Colon (tissue), 2 donors: ENCODE data around the gene GUCA2B.

Experiments used
- FAIRE-seq: peaks from 2 replicates; lab custom pipeline; 2012; peaks lifted over from hg19 to GRCh38; lab: Jason Lieb, UNC
- donor health status: control.
- donor health status: control.

GUCA2B gene

GRCh38 chr1:42168391-42168670 is 15.1 kb downstream of the GUCA2B start:
- no peak for FAIRE-seq

- FAIRE-seq: no peak
These were observed 15.6 kb downstream of the GUCA2B start for GRCh38 chr1:42168763-42169162.

- FAIRE-seq: no peak
These were observed 17.8 kb downstream of the GUCA2B start for GRCh38 chr1:42170779-42171621.

GRCh38 chr1:42171679-42172266 is 18.6 kb downstream of the GUCA2B start:
- FAIRE-seq: no peak

GRCh38 chr1:42172381-42173133 is 19.3 kb downstream of the GUCA2B start:
- FAIRE-seq: no peak

- FAIRE-seq: no peak
These were observed 20.1 kb downstream of the GUCA2B start for GRCh38 chr1:42173155-42173933.

GRCh38 chr1:42173961-42174735 is 20.9 kb downstream of the GUCA2B start:
- no peak for FAIRE-seq

GRCh38 chr1:42175314-42176054 is 22.3 kb downstream of the GUCA2B start:
- FAIRE-seq: no peak

GRCh38 chr1:42176902-42177519 is 23.8 kb downstream of the GUCA2B start:
- FAIRE-seq: no peak

- FAIRE-seq: no peak
These were observed 24.4 kb downstream of the GUCA2B start for GRCh38 chr1:42177541-42177981.

- FAIRE-seq: no peak
These were observed 25.0 kb downstream of the GUCA2B start for GRCh38 chr1:42178249-42178648.

- FAIRE-seq: no peak
These were observed 26.1 kb downstream of the GUCA2B start for GRCh38 chr1:42179275-42179674.

GRCh38 chr1:42179900-42180329 is 26.7 kb downstream of the GUCA2B start:
- no peak for FAIRE-seq

GRCh38 chr1:42181687-42182086 is 28.5 kb downstream of the GUCA2B start:
- FAIRE-seq: no peak

GRCh38 chr1:42183210-42183956 is 30.2 kb downstream of the GUCA2B start:
- no peak for FAIRE-seq

GRCh38 chr1:42183957-42184268 is 30.7 kb downstream of the GUCA2B start:
- FAIRE-seq: no peak

GRCh38 chr1:42184616-42185015 is 31.4 kb downstream of the GUCA2B start:
- no peak for FAIRE-seq

GRCh38 chr1:42186152-42186551 is 32.9 kb downstream of the GUCA2B start:
- FAIRE-seq: no peak

GRCh38 chr1:42189931-42190853 is 37.0 kb downstream of the GUCA2B start:
- FAIRE-seq: no peak
